Central memory CD8-positive, alpha-beta T cell (primary cell): ENCODE results near the gene B4GALT1.
"Not testable (repeated sequence)": the region's sequence is repeated elsewhere in the genome, so short reads cannot be mapped to it uniquely, and the experiment has no call there.

Source experiments
- ATAC-seq: fragments of 150-1000 bp; cut with Tn5 transposase; replicated peaks from 2 replicates; pipeline ENCODE4 v1.10.0; 2022; ENCODE audit warnings: mild to moderate bottlenecking, moderate FRiP score, moderate number of reproducible peaks; ENCODE audit not compliant: poor library complexity, severe bottlenecking; ENCODE audit errors: extremely low read depth
- DNase-seq, 2 donors: peaks; one replicate each; pipeline ENCODE4 v3.0.0; 2021; ENCODE audit warnings: low spot score in 2 of 2
- H3K27ac Mint-ChIP-seq: one replicate; pipeline ENCODE4 v1.8.0; 2022; ENCODE audit warnings: low read depth, mild to moderate bottlenecking, moderate library complexity, mixed read lengths
- H3K27me3 Mint-ChIP-seq: one replicate; pipeline ENCODE4 v1.8.0; 2022; ENCODE audit warnings: mixed read lengths
- H3K36me3 Mint-ChIP-seq: one replicate; pipeline ENCODE4 v1.8.0; 2022; ENCODE audit warnings: mild to moderate bottlenecking, moderate library complexity, mixed read lengths; ENCODE audit not compliant: insufficient read depth
- H3K4me1 Mint-ChIP-seq: one replicate; pipeline ENCODE4 v1.8.0; 2022; ENCODE audit warnings: mixed read lengths
- H3K4me3 Mint-ChIP-seq: one replicate; pipeline ENCODE4 v1.8.0; 2022; ENCODE audit warnings: mild to moderate bottlenecking, moderate library complexity, mixed read lengths
- H3K9me3 Mint-ChIP-seq: one replicate; pipeline ENCODE4 v1.8.0; 2022; ENCODE audit warnings: mixed read lengths

B4GALT1 gene

DNA sequence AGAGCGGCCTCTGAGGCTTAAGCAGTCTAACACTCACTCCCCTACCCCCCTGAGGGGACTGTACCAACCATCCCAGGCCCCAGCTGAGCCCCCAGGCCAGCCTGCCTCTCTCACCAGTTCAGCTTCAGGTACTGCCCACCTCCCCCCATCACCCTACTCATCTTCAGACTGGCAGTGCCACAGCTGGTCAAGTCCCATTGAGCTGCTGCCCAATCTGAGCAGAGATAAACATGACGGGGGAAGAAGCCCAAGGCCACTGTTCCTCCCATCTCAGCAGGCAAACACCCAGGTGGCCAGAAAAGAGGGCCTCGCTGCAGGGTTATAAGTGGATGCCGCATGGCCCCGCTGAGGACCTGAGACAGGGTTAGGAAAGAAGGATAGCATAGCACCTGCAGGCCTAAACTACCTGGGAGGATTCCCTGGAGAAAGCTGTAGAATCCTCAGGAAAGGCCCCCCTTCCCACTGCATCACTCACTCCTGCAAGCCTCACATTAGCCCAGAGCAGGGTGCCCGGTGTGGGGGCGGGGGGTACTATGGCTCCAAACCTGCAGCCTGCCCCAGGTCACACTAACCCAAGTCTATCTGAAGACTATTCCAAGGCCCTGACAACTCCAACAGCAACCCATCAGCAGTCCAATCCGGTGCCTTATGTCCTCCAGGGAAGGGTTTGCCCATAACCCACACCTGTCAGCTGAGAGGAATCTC, 3.6 kb downstream of the B4GALT1 start:
- Mint-ChIP-seq H3K4me1 (peaks cover 87% of the 10 kb centered on the region), H3K9me3 (no peaks in the 10 kb centered on the region), H3K27ac (peak overlapping the region; percentile 93), H3K4me3 (peak overlapping the region; percentile 85), H3K27me3 (no peaks in the 10 kb centered on the region), H3K36me3 (peaks cover 44% of the 10 kb centered on the region)
- DNase-seq (no peak), ATAC-seq (no peak)

DNA sequence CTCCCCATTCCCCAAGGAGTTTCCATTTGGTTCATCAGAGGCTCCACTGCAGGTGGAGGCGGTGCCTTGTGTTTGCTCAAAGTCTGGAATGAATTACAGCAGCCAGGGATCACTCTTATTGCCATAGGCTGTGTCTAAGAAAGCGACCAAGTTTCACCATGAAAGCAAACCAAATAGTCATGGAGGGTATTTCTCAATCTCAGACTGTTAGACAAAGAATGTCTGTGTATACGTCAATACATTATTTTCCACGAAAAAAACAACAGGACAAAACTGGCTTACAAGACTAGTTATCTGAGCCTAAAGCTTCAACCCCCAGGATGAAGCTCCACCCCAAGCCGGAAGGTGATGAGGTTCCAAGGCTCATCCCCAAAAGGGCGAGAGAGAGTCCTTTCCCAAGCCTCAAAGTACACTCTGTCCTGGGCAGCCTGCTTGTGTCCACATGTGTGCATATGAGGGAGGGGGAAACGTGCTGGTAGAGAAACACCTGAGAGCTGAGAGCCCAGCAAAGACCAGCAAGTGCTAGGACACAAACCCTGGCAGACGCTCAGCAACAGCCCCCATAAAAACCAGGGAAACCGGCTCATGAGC, 4.3 kb downstream of the B4GALT1 start:
- H3K27me3 Mint-ChIP-seq = no peaks in the 10 kb centered on the region
- H3K36me3 Mint-ChIP-seq = peaks cover 47% of the 10 kb centered on the region
- H3K4me3 Mint-ChIP-seq = peak overlapping the region; percentile 85
- DNase-seq (no peak), ATAC-seq (no peak)
- peak overlapping the region; percentile 93 for H3K27ac Mint-ChIP-seq
- no peaks in the 10 kb centered on the region for H3K9me3 Mint-ChIP-seq
- peaks cover 87% of the 10 kb centered on the region for H3K4me1 Mint-ChIP-seq

DNA sequence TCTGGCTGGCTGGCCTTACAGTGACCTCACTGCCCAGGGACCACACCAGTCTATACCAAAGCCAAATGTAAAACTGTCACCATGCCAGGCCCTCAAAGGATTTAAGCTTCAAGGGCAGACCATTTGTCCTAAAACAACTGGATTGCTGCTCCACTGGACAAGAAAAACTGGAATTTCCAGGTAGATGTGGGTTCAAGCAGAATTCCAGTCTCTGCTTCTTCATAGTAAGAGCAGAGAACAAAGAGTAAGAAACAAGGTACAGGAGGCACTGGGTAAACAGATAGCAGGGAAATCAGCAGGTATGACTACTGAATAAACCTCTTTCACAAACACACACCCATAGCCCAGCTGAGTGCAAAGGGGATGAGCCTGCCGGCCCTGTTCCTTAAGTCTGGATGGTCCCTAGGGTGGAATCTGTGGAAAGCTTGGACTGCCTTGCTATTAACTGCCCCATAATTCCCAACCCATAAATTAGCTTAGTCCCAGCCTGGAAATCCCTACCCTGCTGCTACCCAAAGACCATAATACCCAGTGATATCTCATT, 5.5 kb downstream of the B4GALT1 start:
- no peak for ATAC-seq
- H3K4me1 Mint-ChIP-seq = peaks cover 83% of the 10 kb centered on the region

DNA sequence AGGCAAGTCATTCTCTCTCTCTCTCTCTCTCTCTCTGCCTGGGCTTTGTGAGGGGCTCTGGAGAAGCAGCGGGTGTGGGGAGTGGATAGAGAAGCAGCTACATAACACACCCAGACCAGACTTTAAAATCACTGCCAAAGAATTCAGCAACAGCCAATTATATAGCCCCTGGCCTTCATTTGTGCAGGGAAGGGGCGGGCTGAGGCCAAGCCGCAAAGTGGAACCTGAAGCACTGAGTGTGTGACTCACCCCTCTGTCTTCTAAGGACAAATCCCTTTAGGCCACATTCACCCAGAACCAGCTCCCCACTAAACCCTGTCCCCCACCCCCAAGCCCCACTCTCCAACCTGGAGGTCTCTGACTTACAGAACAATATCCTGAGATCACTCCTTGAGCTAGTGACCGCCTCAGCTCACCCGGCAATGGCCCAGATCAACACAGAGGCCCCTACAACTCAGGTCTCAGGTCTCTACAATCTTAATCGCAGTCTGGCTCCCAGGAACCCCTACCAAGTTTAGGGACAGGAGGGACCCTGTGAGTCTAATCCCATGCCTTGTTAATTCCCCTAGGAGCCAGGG, 6.0 kb downstream of the B4GALT1 start:
- H3K4me3 Mint-ChIP-seq = peak overlapping the region; percentile 85

More for the DNA sequence above, 5.5 kb downstream of the B4GALT1 start:
- H3K4me3 Mint-ChIP-seq = peak overlapping the region; percentile 85
- H3K27ac Mint-ChIP-seq = peak overlapping the region; percentile 93
- H3K9me3 Mint-ChIP-seq = no peaks in the 10 kb centered on the region
- H3K36me3 Mint-ChIP-seq = peaks cover 46% of the 10 kb centered on the region
- no peaks in the 10 kb centered on the region for H3K27me3 Mint-ChIP-seq
- DNase-seq = no peak

DNA sequence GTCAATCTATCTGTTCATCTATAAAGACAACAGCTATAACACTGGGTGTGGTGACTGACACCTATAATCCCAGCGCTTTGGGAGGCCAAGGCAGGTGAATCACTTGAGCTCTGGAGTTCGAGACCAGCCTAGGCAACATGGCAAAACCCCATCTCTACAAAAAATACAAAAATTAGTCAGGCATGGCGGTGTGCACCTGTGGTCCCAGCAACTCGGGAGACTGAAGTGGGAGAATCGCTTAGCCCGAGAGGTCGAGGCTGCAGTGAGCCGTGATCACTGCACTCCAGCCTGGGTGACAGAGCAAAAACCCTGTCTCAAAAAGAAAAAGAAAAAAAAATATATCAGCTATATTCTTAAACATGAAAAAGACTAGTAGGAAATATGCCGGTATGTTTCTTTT, 6.7 kb downstream of the B4GALT1 start:
- Mint-ChIP-seq H3K4me1 (peaks cover 83% of the 10 kb centered on the region), H3K36me3 (peaks cover 40% of the 10 kb centered on the region), H3K4me3 (peak overlapping the region; percentile 85), H3K27ac (peak overlapping the region; percentile 93)
- H3K27me3 Mint-ChIP-seq, ATAC-seq, H3K9me3 Mint-ChIP-seq, DNase-seq: not testable (repeated sequence)

More for the DNA sequence above, 6.0 kb downstream of the B4GALT1 start:
- Mint-ChIP-seq H3K27me3 (no peaks in the 10 kb centered on the region), H3K27ac (peak overlapping the region; percentile 93), H3K4me1 (peaks cover 83% of the 10 kb centered on the region), H3K36me3 (peaks cover 41% of the 10 kb centered on the region), H3K9me3 (no peaks in the 10 kb centered on the region)
- ATAC-seq (no peak), DNase-seq (no peak)

DNA sequence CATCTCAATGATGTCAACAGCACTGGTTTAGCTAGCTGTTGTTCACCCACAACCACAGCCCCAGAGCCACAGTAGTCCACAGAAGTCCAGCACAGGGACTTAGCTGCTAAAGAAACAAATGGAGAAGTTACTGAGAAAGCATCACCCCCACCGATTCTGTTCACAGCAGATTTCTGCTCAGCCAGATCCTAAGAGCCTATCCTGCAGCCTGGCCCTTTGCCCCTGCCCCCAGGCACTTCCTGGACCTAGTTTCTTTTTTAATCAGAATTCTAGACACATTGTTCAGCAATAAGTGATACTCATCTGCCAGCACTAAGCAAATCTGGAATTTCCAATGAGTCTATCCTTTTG, 7.4 kb downstream of the B4GALT1 start:
- DNase-seq (peak in 1 of 2 donors; percentile 60), ATAC-seq (peak; percentile 68)
- peak overlapping the region; percentile 93 for H3K27ac Mint-ChIP-seq
- H3K9me3 Mint-ChIP-seq = no peaks in the 10 kb centered on the region
- no peaks in the 10 kb centered on the region for H3K27me3 Mint-ChIP-seq
- peaks cover 84% of the 10 kb centered on the region for H3K4me1 Mint-ChIP-seq
- peaks cover 34% of the 10 kb centered on the region for H3K36me3 Mint-ChIP-seq
- H3K4me3 Mint-ChIP-seq = peak overlapping the region; percentile 85

DNA sequence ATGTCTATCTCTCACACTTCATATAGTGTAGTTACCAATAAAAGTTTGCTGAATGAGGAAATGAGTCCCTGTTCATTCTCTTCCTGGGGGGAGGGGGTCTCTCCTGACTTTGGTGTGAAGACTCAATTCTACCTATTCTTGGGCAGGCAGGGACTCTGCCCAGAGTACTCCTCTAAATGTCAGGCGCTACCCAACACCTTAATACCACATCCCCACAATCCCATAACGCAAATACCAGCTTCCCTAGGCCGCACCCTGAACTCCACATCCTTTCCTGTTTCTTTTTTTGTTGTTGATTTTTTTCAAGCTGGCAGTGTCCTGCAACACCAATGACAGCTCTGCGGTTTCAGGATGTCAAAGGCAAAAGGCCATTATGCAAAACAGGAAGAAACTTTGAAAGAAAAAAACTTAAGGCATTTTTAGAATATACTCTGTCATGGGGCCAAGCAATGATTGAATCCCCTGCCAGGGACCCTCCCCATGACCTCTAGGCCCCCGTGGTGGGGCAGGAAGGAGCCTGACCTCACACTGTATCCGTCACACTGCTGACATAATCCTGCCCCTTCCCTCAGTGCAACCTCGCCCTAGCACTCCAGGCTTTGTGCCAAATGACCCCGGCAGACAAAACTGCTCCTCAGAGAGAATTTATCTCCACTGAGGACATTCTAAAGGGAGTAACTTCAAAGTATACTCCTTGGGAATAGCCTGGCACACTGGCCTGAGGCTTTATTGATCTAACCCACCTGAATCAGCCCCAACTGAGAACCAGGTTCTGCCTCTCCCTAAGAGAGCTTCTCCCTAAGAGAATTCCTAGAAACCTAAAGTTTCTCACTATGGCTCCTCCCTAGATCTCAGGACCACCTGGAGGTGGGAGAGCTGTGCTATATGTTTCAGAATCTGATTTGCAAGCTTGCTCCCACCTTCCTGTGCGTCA, 8.0 kb downstream of the B4GALT1 start:
- DNase-seq (peak in 1 of 2 donors; percentile 41), ATAC-seq (peak; percentile 54)
- peaks cover 85% of the 10 kb centered on the region for H3K4me1 Mint-ChIP-seq
- peak overlapping the region; percentile 85 for H3K4me3 Mint-ChIP-seq
- no peaks in the 10 kb centered on the region for H3K27me3 Mint-ChIP-seq
- H3K36me3 Mint-ChIP-seq = peaks cover 34% of the 10 kb centered on the region
- H3K27ac Mint-ChIP-seq = peak overlapping the region; percentile 93
- H3K9me3 Mint-ChIP-seq = no peaks in the 10 kb centered on the region

DNA sequence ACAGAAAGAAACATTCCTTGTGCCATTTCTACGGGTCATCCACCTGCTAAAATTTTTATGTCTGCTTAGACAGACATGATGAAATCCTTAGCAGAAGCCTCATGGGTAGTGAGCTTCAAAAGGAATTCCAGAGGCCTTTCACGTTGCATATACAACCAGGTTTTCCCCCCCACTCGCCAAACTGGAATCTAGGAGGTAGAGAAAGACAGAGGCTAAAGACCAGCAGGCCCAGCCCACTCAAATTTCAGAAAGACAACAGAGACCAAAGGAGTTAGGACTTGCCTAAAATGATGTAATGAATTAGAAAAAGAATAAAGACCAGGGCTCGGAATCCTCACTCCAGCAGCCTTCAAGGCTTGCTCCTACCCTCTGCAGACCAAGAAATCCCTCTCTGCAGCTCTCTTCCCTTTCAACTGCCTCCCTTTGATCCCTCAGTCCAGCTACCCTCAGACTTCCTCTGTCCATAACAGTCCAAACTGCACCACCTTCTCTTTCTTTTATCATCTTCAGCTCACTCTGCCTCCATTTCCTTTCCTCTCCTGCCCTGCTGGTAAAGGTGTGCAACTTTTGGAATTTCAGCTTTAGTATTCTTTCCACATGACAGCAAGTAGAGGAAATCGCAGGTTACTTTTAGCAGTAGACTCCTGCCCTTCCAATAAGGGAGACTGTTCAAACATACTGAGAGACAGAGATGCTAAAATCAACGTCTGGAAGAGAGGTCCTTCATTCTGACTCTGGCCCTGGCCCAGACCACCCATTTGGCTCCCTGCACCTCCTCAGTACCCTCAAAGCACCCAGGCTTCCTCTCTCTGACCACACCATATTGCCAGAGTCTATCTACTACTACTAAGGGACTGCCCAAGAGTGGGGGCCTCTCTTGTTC, 8.9 kb downstream of the B4GALT1 start:
- no peaks in the 10 kb centered on the region for H3K9me3 Mint-ChIP-seq
- peak overlapping the region; percentile 93 for H3K27ac Mint-ChIP-seq
- peaks cover 85% of the 10 kb centered on the region for H3K4me1 Mint-ChIP-seq
- H3K27me3 Mint-ChIP-seq = no peaks in the 10 kb centered on the region
- ATAC-seq = peak; percentile 2
- DNase-seq = no peak
- H3K4me3 Mint-ChIP-seq = peak overlapping the region; percentile 85
- peaks cover 32% of the 10 kb centered on the region for H3K36me3 Mint-ChIP-seq

DNA sequence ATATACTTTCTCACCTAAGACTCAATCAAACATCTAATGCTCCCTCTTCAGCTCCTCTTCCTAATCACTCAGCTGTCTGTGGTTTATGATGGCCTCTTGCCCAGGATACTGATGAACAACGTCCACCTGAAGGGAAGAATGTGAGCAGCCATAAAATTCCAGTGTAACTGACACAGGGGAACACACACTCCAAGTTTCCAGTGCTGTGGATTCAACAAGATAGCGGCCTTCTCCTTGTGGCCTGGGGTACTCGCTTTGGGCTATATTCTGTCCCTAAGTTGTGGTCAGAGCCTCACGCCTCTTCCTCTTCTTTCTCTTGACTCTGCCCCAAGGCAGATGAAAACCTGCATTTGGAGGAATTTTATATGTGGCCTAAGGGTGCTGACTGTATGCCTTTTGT, 11.7 kb downstream of the B4GALT1 start:
- no peak for DNase-seq
- H3K4me3 Mint-ChIP-seq = peak overlapping the region; percentile 68

DNA sequence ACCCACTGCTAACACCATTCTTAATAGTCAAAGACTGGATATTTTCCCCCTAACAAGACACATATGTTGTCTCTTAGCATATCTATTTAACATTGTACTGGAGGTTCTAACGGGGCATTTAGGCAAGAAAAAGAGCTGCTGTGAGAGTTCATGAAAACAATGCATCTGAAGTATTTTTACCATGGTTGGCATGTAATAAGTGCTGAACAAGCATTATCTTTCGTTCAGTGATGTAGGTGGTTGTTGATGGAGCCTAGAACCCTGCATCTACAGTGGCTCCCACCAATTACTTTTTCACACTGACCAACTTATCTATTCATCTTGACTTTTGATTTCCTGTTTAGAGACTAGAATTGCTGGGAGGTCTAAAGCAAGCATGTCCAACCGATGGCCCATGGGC, 12.8 kb downstream of the B4GALT1 start:
- H3K27me3 Mint-ChIP-seq = no peaks in the 10 kb centered on the region
- H3K9me3 Mint-ChIP-seq = no peaks in the 10 kb centered on the region
- peaks cover 78% of the 10 kb centered on the region for H3K4me1 Mint-ChIP-seq
- peaks cover 28% of the 10 kb centered on the region for H3K36me3 Mint-ChIP-seq
- DNase-seq (no peak), ATAC-seq (no peak)
- peak overlapping the region; percentile 91 for H3K27ac Mint-ChIP-seq
- peak overlapping the region; percentile 68 for H3K4me3 Mint-ChIP-seq

More for the DNA sequence above, 11.7 kb downstream of the B4GALT1 start:
- Mint-ChIP-seq H3K36me3 (peaks cover 28% of the 10 kb centered on the region), H3K4me1 (peaks cover 85% of the 10 kb centered on the region), H3K9me3 (no peaks in the 10 kb centered on the region), H3K27ac (peak overlapping the region; percentile 86), H3K27me3 (no peaks in the 10 kb centered on the region)
- no peak for ATAC-seq

DNA sequence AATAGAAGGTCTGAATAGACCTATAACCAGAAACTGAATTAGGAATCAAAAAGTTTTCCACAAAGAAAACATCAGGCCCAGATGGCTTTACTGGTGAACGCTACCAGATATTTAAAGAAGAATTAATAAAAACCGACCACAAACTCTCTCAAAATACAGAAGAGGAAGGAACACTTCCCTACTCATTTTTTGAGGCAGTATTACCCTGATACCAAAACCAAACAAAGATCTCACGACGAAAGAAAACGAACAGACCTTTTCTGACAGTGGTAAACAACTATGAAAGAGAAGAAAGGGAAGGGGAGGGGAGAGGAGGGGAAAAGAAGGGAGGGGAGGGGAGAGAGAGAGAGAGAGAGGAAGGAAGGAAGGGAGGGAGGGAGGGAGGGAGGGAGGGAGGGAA, 13.5 kb downstream of the B4GALT1 start:
- Mint-ChIP-seq H3K4me3 (peak overlapping the region; percentile 68), H3K36me3 (peaks cover 24% of the 10 kb centered on the region), H3K27ac (peak overlapping the region; percentile 91), H3K27me3 (no peaks in the 10 kb centered on the region), H3K4me1 (peaks cover 76% of the 10 kb centered on the region), H3K9me3 (no peaks in the 10 kb centered on the region)
- DNase-seq (no peak), ATAC-seq (no peak)
